GM18519 (cell line): ENCODE data around the gene PRKAR1A.

Experiments
- ATAC-seq: cut with Tn5 transposase; IDR thresholded peaks from one replicate; pipeline ENCODE4 v1.9.1; 2021; ENCODE audit warnings: mild to moderate bottlenecking, moderate library complexity; ENCODE audit not compliant: unreplicated experiment, low FRiP score

PRKAR1A gene

GRCh38 chr17:68539548-68540467, 27.6 kb downstream of the PRKAR1A start:
- no peak for ATAC-seq

- no peak for ATAC-seq
These were observed 28.8 kb downstream of the PRKAR1A start for GRCh38 chr17:68540981-68541380.

- ATAC-seq = no peak
These were observed 29.6 kb downstream of the PRKAR1A start for GRCh38 chr17:68541816-68542215.

DNA sequence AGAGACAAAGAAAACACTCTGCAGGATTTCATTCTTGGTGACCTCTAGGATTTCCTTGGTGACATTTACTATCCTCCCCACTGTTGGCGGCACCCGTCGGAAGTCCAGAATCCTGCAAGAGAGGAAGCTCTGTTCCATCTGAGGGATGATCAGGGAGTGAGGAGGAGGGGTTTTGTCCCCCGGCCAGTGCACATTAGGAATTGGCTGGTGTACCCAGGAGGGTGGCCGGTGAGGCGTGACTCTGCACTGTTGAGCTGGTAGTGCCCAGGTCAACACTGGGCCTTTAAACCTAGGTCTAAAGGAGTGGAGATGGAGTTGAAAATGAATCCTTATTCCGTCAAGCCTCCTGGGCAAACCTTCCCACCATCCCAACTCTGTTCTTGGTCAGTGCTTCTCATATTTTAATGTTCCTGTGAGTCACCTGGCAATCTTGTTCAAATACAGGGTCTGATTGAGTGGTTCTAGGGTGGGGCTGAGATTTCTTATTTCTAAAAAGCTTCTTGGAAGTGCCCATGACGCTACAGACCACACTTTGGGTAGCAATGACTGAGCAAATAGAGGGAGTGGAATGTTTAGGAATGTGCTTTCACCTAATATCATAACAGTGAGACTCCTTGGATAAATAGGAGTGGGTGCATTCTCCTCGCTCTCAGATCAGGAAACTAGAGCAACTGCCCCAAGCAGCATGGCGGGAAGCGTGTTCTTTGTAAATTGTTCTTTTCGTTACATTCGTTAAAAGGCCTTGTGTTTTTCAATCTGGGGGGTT, 30.7 kb downstream of the PRKAR1A start:
- no peak for ATAC-seq

GRCh38 chr17:68544111-68544915, 32.1 kb downstream of the PRKAR1A start:
- ATAC-seq = no peak

DNA sequence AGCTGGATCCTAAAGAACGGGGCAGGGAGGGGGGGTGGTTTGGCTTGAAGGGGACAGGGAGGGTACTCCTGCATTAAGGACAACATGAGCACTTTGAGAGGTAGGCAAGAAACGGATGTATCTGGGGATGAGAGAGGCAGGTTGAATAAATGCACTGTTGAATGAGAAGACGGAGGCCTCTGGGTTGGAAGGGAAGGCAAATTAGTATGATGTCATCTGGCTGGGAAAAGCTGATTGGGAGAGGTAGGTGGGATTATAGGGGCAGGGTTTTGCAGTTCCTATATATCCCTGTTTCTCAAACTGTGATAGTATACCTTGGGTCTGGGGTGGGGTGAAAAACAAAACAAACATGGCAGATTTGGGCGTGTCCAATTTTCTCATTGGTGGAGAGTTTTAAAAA, 44.3 kb downstream of the PRKAR1A start:
- no peak for ATAC-seq

DNA sequence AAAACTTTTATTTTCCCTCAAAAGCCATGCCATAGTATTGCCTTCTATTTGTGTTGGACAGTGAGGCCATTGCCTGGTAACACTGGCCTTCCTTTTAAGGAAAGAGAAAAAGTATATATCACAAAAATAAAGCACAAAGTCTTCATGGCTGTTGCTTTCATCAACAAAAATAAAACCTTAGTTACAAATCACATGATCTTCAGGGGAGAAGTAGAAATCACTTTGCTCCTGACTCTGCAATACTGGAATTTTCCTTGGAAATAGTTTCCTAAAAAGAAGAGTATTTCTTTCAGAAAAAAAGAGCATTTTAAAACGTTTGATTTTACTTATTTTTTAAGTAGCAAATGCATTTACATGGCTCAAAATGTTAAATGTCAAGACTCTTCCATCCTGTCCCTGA, 47.1 kb downstream of the PRKAR1A start:
- no peak for ATAC-seq

DNA sequence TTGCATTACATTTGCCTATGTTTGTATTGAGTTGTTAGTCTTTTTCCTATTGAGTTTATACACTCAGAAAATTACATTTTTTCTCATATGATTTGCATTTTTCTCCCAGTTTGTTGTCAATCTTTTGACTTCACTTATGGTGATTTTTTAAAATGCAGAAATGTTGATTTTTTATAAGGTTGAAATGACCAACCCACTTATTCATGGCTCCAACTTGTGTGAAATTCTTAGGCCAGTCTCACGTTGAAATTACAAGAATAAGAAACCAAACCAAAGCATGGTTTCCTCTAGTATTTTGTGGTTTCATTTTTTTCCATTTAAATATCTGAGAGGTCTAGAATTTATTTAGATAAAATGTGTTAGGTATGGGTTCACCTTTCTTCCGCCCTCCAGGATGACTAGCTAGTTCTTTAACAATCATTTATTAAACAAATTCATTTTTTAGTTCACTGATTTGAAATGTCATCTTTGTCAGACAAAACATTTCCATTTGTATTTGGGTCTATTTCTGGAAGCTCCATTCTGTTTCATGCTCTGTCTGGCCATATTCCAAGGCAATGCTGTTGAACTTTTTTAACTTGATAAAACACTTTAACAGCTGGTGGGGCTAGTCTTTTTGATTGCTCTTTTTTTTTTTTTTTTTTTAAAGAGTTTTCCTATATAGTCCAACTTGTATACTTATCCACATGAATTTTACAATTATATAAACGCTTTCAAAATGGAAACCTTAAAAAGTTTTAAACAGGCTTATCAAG, 48.9 kb downstream of the PRKAR1A start:
- ATAC-seq = no peak

DNA sequence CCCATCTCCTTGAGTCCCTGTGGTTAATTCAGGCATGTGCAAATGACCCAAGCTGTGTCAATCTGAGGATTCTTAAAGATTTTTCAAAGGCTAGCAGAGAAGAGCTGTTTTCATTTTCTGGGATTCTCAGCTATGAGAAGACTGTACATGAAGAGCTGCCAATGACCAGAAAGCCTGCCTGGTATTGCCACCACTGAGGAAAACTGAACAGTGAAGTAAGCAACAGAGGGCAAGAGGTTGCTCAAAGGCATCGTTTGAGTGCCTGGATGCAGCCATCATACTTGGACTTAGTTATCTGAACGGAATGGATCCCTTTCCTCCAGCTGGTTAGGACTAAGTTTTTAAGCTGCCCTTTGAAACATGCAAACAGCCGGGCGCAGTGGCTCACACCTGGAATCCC, 50.5 kb downstream of the PRKAR1A start:
- no peak for ATAC-seq

DNA sequence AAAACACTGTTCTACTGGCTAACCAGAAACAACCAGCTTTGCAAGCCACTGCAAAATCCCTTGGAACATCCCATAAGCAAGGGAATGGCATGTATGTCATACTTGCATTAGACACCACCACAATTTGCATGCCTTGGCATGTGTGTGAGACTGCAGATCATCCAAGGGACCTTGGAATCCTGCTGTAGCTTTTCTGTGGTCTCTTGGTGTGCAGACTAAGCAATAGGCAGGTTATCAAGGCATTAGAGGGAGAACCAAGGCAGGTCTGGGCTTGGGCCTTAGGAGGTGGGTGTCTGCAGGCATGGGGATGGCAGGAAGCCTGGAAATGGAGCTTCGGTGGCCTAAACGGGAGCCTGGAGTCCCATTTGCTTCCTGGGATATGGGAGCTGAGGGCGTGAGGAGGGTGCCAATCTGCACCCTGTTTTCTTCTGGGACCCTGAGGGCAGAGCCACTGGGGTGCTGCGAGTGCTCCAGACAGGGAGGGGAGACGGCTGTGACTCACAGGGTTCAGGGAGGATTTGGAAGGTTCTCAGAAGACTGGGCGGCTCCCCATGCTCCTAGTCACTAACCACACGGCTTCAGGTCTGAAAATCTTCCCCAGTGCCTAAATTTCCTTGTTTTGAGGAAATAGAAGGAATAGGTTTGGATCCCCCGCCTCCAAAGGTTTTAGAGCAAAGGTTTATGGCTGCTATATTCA, 52.3 kb downstream of the PRKAR1A start:
- ATAC-seq = no peak

GRCh38 chr17:68565661-68566441, 53.6 kb downstream of the PRKAR1A start:
- ATAC-seq = no peak

DNA sequence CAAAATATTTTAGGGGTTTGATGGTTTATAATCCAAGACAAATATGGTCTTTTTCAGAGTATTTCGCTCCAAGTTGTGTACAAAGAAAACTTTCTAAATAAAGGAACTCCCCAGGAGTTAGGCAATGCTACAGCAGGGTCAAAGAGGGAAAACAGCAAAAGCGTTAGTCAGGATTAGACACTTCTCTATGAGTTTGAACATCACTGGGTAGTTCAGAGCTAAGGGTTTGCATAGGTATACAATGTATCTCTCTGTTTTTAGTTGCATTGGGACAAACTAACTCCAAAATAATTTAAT, 54.2 kb downstream of the PRKAR1A start:
- no peak for ATAC-seq

GRCh38 chr17:68567035-68567434, 54.8 kb downstream of the PRKAR1A start:
- no peak for ATAC-seq

GRCh38 chr17:68567581-68567980, 55.4 kb downstream of the PRKAR1A start:
- ATAC-seq = no peak

DNA sequence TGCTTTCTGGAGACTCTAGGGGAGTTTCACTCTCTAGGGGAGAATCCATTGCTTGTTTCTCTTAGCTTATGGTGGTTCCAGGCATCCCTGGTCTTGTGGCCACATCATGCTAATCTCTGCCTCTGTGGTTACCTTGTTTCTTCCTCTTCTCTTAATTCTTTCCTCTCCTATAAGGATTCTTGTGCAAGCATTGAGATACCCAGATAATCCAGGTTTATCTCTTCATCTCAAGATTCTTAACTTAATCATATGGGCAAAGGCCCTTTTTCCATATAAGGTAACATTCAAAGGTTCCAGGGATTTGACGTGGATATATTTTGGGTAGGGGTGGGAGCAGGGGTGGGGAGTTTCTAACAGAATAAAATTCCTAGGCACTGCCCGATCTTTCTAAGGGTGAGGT, 56.4 kb downstream of the PRKAR1A start:
- no peak for ATAC-seq

GRCh38 chr17:68569346-68569745, 57.1 kb downstream of the PRKAR1A start:
- ATAC-seq = no peak

DNA sequence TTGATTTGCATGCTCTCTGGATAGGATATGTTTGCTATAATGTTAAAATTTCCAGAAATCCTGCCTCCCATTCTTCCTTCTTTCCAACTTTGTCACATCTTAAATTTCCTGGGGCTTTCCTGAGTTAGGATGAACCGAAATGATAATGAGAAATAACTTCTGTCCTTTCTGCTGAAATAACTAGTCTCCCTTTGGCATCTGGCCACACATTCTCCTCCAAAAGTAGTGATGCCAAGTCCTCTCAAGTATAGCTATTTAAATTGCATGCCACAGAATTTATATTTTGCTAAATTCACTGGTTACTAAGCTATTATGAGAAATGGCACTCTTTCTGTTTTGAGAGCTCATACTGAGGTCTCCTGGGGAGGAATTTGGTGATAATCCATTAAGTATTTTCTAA, 58.3 kb downstream of the PRKAR1A start:
- no peak for ATAC-seq

DNA sequence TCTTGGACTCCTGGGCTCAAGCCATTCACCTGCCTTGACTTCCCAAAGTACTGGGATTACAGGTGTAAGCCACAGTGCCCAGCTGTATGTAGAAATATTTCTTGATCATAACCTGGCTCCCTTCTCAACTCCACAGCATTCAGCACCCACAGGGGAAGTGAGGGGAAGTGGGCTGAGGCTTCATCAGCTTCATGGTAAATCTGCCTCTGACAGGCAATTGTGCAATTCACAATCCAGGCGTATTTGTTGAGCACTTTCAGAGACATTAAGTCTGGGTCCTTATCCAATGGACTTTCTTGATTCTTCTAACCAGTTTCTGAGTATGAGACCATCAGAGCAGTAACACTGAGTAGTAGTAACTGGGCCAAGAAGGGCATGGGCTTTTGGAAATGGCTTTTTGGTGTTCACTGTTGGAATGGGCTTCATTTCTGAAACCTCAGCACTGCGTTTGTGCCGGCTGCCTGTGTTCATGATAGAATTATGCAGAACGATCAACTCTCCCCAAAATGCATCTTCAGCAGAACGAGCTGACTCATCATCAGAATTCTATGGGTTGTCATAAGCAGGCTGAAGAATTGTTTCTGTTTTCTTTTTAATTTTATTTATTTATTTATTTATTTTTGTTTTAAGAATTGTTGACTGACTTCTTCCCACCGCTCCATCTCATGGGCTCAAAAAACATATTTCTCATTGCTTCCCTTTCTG, 60.1 kb downstream of the PRKAR1A start:
- ATAC-seq = no peak
